HG02970 (cell line): ENCODE results near the gene TMEM242.

Experiments
- ATAC-seq: cut with Tn5 transposase; IDR thresholded peaks from one replicate; pipeline ENCODE4 v1.9.1; 2021; ENCODE audit warnings: mild to moderate bottlenecking, moderate library complexity, moderate number of reproducible peaks; ENCODE audit not compliant: unreplicated experiment, low FRiP score

The TMEM242 gene

DNA sequence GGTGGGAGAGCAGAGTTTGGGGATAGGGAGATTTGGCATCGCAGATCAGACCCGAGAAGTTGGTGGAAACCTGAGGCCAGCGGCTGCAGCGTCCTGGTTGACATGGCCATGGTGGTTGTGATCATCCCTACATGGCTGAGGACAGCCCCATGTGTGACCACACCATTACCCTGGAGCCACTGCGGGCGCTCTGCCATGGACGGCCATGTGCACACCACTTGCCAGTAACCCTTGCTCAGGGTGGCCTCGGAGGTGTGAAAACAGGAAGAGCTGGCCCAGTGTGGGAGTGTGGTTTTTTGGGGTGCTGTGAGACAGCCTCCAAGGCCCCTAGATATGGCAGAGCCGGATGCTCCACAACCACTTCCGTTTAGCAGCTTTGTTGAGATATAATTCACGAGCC is 64.4 kb downstream of the TMEM242 start:
- ATAC-seq: no peak

- no peak for ATAC-seq
These were observed 68.2 kb downstream of the TMEM242 start for GRCh38 chr6:157255079-157255478.

DNA sequence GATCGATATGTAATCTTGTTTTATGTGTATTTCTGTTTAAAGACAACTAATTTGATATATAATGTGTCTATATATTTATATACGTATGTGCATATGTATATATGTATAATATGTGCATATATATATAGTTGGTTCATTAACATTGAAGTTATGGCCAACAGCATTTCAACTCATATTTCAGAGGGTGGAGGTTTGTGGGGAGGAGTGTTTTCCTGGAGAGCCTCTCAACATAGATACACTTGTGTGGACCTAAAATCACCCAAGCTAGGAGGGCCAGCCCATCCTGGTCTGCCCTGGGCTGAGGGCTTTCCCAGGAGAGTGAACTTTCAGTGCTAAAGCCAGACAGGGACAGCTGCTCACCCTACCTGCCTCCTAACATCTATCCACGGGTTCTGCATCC is 68.8 kb downstream of the TMEM242 start:
- no peak for ATAC-seq

- no peak for ATAC-seq
These were observed 69.6 kb downstream of the TMEM242 start for GRCh38 chr6:157253699-157254098.

GRCh38 chr6:157253017-157253416 is 70.3 kb downstream of the TMEM242 start:
- no peak for ATAC-seq

GRCh38 chr6:157251586-157252247 is 71.6 kb downstream of the TMEM242 start:
- ATAC-seq: no peak

DNA sequence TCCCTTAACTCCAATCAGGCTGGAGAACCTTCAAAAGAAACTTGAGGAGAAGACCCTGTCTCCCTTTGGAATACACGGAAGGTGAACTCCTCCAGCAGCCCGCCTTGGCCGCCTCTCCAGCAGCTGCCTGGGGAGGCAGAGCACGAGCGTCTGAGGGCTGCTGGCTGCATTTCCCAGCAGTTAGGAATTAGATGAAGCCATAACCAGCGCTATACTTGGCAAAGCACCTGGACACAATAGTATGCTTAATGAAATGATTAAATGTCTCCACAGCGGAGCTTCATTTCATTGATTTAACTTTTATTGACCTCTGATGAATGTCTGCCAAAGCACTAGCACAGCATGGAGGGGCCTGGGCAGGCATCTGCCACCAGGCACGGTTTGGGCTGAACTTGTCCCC is 73.5 kb downstream of the TMEM242 start:
- ATAC-seq: no peak

- ATAC-seq: no peak
These were observed 75.1 kb downstream of the TMEM242 start for GRCh38 chr6:157248264-157248663.

GRCh38 chr6:157246771-157247484 is 76.4 kb downstream of the TMEM242 start:
- ATAC-seq: no peak

DNA sequence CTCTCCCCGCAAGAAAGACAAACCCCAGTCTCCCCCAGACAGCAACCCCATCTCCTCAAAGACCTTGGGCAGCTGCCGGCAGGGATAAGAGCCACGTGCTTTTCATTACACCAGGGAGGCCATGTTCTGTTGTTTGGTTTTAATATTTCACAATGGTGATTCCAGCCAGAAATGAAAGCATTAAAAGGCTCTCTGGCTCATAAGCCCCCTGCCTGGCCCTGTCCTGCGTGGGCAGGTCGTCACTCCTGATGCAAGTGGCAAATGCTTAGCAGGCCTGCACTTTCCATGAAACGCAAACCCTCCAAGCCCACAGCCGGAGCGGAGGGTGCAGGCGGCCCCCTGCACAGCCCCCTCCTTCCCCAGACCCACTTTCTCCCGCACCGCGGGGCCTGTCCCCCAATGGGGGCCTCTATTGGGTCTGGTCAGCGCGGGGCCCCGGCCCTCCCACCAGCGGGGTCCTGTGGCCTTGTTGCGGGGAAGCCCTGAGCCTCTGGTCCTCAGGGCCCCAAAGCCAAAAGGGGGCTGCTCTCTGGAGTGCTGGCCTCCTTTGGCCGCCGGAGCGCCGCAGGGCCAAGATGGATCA is 77.2 kb downstream of the TMEM242 start:
- no peak for ATAC-seq

GRCh38 chr6:157245436-157245835 is 77.9 kb downstream of the TMEM242 start:
- ATAC-seq: no peak

- no peak for ATAC-seq
These were observed 78.5 kb downstream of the TMEM242 start for GRCh38 chr6:157244780-157245179.

- no peak for ATAC-seq
These were observed 79.1 kb downstream of the TMEM242 start for GRCh38 chr6:157244175-157244574.

GRCh38 chr6:157242791-157243190 is 80.5 kb downstream of the TMEM242 start:
- no peak for ATAC-seq

- ATAC-seq: no peak
These were observed 82.4 kb downstream of the TMEM242 start for GRCh38 chr6:157240960-157241311.

DNA sequence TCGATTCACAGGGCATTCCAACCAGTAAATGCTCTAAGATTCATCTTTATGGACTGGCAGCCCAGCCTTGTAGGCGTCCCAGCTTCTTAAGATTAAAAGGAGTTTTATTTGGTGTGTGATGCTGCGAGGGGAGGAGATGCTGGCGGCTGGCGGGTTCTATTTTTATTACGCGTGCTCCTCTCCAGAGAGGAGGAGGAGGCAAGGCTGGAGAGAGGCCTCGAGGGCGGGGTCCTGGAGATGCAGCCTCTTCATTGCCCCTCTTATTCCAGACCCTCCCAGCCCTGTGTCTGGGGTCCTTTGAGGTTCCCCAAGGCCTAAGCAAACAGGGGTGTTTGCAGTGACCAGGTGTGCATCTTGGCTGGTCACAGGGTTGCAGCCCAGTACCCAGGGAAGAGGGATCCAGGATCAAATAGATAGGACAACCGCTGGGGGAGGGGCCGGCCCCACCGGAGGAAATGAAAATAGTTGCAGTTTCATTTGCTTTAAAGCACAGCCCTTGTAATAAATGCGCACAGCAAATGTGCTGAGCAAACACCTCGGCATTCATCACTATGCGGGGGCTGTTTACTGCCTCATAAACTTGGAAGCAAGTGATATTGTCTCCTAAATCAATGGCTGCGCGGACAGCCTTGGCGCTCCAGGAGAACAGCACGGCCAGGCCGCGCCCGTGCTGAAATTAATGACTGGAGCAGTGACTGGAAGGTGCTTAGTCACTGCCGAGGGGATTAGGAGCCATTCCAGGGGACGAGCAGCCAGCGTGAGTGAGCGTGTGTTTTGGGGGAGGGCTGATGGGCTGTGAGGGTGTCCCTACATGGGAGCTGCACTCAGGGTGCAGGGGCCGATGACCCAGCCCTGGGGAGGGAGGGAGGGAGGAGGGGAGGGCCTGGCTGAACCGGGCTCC is 83.0 kb downstream of the TMEM242 start:
- no peak for ATAC-seq

DNA sequence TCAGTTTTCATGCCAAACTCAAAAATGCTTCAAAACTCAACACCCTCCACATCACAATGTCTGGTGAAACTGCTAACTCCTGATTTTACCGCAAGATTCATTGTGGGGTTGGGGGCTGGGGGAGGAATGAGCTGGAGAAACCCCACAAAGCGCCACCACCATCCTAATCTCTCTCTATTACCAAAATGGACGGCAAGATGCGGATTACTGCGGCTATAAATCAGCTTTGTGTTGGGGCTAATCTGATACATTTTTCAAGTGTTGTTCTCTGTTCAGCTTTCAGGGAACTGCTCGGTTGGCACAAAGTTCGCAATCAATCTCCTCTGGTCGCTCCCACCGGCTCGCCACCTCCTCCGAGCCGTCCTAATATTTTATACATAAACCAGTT is 83.7 kb downstream of the TMEM242 start:
- no peak for ATAC-seq
